Measurements from ENCODE around the gene MAOA. TPM values are rescaled to one million over a fixed set of nuclear protein-coding genes. Genes with fewer than 3 reads are reported as not detected.

Gene MAOA
- total and polyA plus RNA-seq, 2 donors (not counting 3 experiments of a cell fraction or from before 2014, with no cell fraction given) = 12.6 to 23.5 TPM

DNA sequence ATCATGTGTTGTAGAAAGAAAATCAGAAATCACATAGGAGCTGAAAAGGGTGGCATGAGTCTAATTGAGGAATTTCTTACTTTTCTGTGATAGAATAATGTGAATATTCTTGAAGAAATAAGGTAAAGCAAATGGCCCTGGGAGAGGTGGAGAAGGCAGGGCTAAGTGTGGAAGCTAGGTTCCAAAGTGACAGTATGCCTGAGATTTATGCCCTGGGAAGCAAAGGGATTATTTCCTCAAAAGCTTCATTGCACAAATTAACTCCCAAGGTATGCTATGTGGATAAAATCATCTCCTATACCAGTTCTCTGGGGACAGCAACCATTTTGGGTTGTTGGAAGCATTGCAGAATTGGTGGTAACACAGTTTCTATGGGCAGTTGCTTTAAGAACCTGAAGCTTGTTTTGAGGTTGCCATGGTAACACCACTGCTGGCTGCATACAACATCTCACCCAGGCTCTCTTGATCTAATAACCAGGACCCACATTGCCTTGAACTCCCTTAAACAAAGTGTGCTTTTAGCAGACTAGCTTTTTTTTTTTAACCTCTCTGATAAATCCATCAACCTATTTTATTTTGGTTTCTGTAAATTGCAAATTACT lies 21.0 kb downstream of the MAOA start:
- no TSS peak for BruUV-seq (replicated peaks)
- H3K9me3 ChIP-seq (replicated peaks; ENCODE audit: control insufficient read depth, insufficient read depth, low read length) = no peaks in the 10 kb centered on the region
- H3K27ac ChIP-seq (ENCODE audit: insufficient read depth, low read depth, low read length) = no peak overlapping the region
- no peak overlapping the region for H3K9ac ChIP-seq (replicated peaks; ENCODE audit: extremely low read depth, insufficient read depth, low read length)
- H3K9me1 ChIP-seq (replicated peaks; ENCODE audit: control insufficient read depth, extremely low read depth, insufficient read depth, low read length) = no peaks in the 10 kb centered on the region
- H3K27me3 ChIP-seq (ENCODE audit: control insufficient read depth in 2 of 2, insufficient read depth in 2 of 2, low read length in 2 of 2) = no peaks in the 10 kb centered on the region
- H2AFZ ChIP-seq (ENCODE audit: low read depth, low read length) = no peak overlapping the region
- FAIRE-seq (no peak), DNase-seq (ENCODE audit: low read depth, low spot score) (no peak)
- H3K4me3 ChIP-seq (replicated peaks in 1 of 3; ENCODE audit: insufficient read depth in 1 of 3, low read depth in 1 of 3, low read length in 3 of 3) = no peak overlapping the region
- TF ChIP-seq POLR2AphosphoS5 (IDR thresholded peaks at IDR 0.05; ENCODE audit: insufficient read depth, low read depth, low read length) (no peak), EZH2 (IDR thresholded peaks at IDR 0.05; ENCODE audit: borderline replicate concordance, low read depth, low read length, severe bottlenecking) (no peak), FOS (IDR thresholded peaks at IDR 0.05; ENCODE audit: borderline replicate concordance, insufficient read depth, low read length) (no peak), POLR2A (IDR thresholded peaks at IDR 0.05; ENCODE audit: low read depth, low read length) (no peak)
- TF ChIP-seq, protein P1, sequence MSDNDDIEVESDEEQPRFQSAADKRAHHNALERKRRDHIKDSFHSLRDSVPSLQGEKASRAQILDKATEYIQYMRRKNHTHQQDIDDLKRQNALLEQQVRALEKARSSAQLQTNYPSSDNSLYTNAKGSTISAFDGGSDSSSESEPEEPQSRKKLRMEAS (IDR thresholded peaks at IDR 0.05; ENCODE audit: insufficient read depth, insufficient read length) = no peak
- TF ChIP-seq, protein P2, sequence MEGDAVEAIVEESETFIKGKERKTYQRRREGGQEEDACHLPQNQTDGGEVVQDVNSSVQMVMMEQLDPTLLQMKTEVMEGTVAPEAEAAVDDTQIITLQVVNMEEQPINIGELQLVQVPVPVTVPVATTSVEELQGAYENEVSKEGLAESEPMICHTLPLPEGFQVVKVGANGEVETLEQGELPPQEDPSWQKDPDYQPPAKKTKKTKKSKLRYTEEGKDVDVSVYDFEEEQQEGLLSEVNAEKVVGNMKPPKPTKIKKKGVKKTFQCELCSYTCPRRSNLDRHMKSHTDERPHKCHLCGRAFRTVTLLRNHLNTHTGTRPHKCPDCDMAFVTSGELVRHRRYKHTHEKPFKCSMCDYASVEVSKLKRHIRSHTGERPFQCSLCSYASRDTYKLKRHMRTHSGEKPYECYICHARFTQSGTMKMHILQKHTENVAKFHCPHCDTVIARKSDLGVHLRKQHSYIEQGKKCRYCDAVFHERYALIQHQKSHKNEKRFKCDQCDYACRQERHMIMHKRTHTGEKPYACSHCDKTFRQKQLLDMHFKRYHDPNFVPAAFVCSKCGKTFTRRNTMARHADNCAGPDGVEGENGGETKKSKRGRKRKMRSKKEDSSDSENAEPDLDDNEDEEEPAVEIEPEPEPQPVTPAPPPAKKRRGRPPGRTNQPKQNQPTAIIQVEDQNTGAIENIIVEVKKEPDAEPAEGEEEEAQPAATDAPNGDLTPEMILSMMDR (IDR thresholded peaks at IDR 0.05; ENCODE audit: extremely low read depth in 1 of 2, insufficient read depth in 1 of 2, low read depth in 1 of 2, low read length in 2 of 2) = no peak
- H3K79me2 ChIP-seq (ENCODE audit: control insufficient read depth, insufficient read depth, low read length) = no peaks in the 10 kb centered on the region
- intact Hi-C loops (cut with micrococcal nuclease) (no loop called here), dilution Hi-C loops (cut with MboI; ENCODE audit: extremely low pct_ligation_motif_present, low sequenced_read_pairs) (no loop called here)
- H3K4me2 ChIP-seq (ENCODE audit: insufficient read depth, low read length) = no peak overlapping the region
- H4K20me1 ChIP-seq (replicated peaks; ENCODE audit: control insufficient read depth, extremely low read depth, insufficient read depth, low read length) = no peaks in the 10 kb centered on the region
- H3K4me1 ChIP-seq (ENCODE audit: control insufficient read depth, extremely low read depth, insufficient read depth, low read length) = peaks cover 6% of the 10 kb centered on the region
- ChIA-PET POLR2A (no interaction called here), CTCF (no interaction called here)
- no peaks in the 10 kb centered on the region for H3K36me3 ChIP-seq (ENCODE audit: control insufficient read depth in 2 of 2, extremely low read depth in 1 of 2, insufficient read depth in 2 of 2, low read length in 2 of 2)
